ENCODE results near the gene CAMK1. TPM values are rescaled to one million over a fixed set of nuclear protein-coding genes. Genes with fewer than 3 reads are reported as not detected.

Gene CAMK1
- total RNA-seq, 1 donor from 2014 or later: 42.5 TPM

GRCh38 chr3:9747267-9747666, 22.5 kb downstream of the CAMK1 start:
- Histone ChIP-seq H3K4me3 (no peak overlapping the region), H3K4me1 (peaks cover 28% of the 10 kb centered on the region), H3K27ac (no peak overlapping the region), H3K27me3 (no peaks in the 10 kb centered on the region), H3K36me3 (peaks cover 0 to 59% of the 10 kb centered on the region in 2 donors), H3K9me3 (no peaks in the 10 kb centered on the region)
- intact Hi-C loops (cut with DNase I): no loop called here
- DNase-seq (ENCODE audit: extremely low spot score in 2 of 2): no peak
- TF ChIP-seq POLR2AphosphoS5 (IDR thresholded peaks at IDR 0.05; ENCODE audit: insufficient read depth in 1 of 2, low read depth in 1 of 2): no peak
- TF ChIP-seq POLR2A (IDR thresholded peaks at IDR 0.05): no peak
- TF ChIP-seq, protein P1, sequence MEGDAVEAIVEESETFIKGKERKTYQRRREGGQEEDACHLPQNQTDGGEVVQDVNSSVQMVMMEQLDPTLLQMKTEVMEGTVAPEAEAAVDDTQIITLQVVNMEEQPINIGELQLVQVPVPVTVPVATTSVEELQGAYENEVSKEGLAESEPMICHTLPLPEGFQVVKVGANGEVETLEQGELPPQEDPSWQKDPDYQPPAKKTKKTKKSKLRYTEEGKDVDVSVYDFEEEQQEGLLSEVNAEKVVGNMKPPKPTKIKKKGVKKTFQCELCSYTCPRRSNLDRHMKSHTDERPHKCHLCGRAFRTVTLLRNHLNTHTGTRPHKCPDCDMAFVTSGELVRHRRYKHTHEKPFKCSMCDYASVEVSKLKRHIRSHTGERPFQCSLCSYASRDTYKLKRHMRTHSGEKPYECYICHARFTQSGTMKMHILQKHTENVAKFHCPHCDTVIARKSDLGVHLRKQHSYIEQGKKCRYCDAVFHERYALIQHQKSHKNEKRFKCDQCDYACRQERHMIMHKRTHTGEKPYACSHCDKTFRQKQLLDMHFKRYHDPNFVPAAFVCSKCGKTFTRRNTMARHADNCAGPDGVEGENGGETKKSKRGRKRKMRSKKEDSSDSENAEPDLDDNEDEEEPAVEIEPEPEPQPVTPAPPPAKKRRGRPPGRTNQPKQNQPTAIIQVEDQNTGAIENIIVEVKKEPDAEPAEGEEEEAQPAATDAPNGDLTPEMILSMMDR (IDR thresholded peaks at IDR 0.05): no peak

DNA sequence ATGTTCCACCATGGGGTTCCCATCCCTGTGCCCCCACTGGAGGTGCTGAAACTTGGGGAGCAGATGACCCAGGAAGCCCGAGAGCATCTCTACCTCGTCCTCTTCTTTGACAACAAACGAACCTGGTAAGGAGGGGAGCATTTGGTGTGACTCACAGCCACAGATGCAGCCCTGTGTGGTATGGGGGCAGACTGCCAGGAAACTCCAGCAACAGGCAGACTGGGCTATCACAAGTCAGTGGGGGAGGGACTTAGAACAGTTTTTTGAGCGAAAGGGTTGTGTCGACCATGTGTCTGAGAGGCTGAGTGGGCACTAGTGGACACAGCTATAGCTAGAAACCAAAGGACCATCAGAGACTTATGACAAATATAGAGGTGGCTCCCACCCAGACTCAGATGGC, 23.4 kb downstream of the CAMK1 start:
- intact Hi-C loops (cut with DNase I): no loop called here
- H3K9me3 ChIP-seq: no peaks in the 10 kb centered on the region
- H3K27me3 ChIP-seq: no peaks in the 10 kb centered on the region
- TF ChIP-seq POLR2A (IDR thresholded peaks at IDR 0.05) (no peak), POLR2AphosphoS5 (IDR thresholded peaks at IDR 0.05; ENCODE audit: insufficient read depth in 1 of 2, low read depth in 1 of 2) (no peak)
- TF ChIP-seq, protein P1 (IDR thresholded peaks at IDR 0.05): no peak
- H3K27ac ChIP-seq: no peak overlapping the region
- DNase-seq (ENCODE audit: extremely low spot score in 2 of 2): no peak
- H3K36me3 ChIP-seq: peaks cover 0 to 62% of the 10 kb centered on the region in 2 donors
- no peak overlapping the region for H3K4me3 ChIP-seq
- H3K4me1 ChIP-seq: peaks cover 19% of the 10 kb centered on the region

- H3K36me3 ChIP-seq: peaks cover 3 to 70% of the 10 kb centered on the region in 2 donors
- no peak for DNase-seq (ENCODE audit: extremely low spot score in 2 of 2)
Observed at GRCh38 chr3:9745521-9745920, 24.2 kb downstream of the CAMK1 start.

DNA sequence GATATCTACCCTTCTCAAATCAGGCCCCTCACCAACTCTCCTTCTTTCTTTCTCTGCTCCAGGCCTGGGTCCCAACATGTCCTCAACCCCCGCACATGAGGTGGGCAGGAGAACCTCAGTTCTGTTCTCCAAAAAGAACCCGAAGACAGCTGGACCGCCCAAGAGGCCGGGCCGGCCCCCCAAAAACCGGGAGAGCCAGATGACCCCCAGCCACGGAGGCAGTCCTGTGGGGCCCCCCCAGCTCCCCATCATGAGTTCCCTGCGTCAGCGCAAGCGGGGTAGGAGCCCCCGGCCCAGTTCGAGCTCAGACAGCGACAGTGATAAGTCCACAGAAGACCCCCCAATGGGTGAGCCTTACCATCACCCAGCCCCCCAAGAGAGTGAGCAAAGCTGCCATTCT, 25.6 kb downstream of the CAMK1 start:
- no peaks in the 10 kb centered on the region for H3K27me3 ChIP-seq
- H3K4me3 ChIP-seq: no peak overlapping the region
- H3K27ac ChIP-seq: no peak overlapping the region
- H3K36me3 ChIP-seq: peaks cover 7 to 83% of the 10 kb centered on the region in 2 donors
- DNase-seq (ENCODE audit: extremely low spot score in 2 of 2): no peak
- intact Hi-C loops (cut with DNase I): no loop called here
- H3K9me3 ChIP-seq: no peaks in the 10 kb centered on the region
- peaks cover 5% of the 10 kb centered on the region for H3K4me1 ChIP-seq
- TF ChIP-seq, protein P1 (IDR thresholded peaks at IDR 0.05): no peak
- TF ChIP-seq POLR2A (IDR thresholded peaks at IDR 0.05): no peak
- TF ChIP-seq POLR2AphosphoS5 (IDR thresholded peaks at IDR 0.05; ENCODE audit: insufficient read depth in 1 of 2, low read depth in 1 of 2): no peak

More at GRCh38 chr3:9745521-9745920, 24.2 kb downstream of the CAMK1 start:
- Histone ChIP-seq H3K9me3 (no peaks in the 10 kb centered on the region), H3K4me1 (peaks cover 10% of the 10 kb centered on the region), H3K27me3 (no peaks in the 10 kb centered on the region), H3K27ac (no peak overlapping the region), H3K4me3 (no peak overlapping the region)
- intact Hi-C loops (cut with DNase I): no loop called here
- TF ChIP-seq POLR2A (IDR thresholded peaks at IDR 0.05) (no peak), POLR2AphosphoS5 (IDR thresholded peaks at IDR 0.05; ENCODE audit: insufficient read depth in 1 of 2, low read depth in 1 of 2) (no peak)
- TF ChIP-seq, protein P1 (IDR thresholded peaks at IDR 0.05): no peak

- peaks cover 10 to 90% of the 10 kb centered on the region in 2 donors for H3K36me3 ChIP-seq
- H3K27ac ChIP-seq: no peak overlapping the region
- intact Hi-C loops (cut with DNase I): no loop called here
- no peaks in the 10 kb centered on the region for H3K9me3 ChIP-seq
- no peaks in the 10 kb centered on the region for H3K27me3 ChIP-seq
- TF ChIP-seq, protein P1 (IDR thresholded peaks at IDR 0.05): no peak
- TF ChIP-seq POLR2AphosphoS5 (IDR thresholded peaks at IDR 0.05; ENCODE audit: insufficient read depth in 1 of 2, low read depth in 1 of 2) (no peak), POLR2A (IDR thresholded peaks at IDR 0.05) (no peak)
- H3K4me1 ChIP-seq: no peaks in the 10 kb centered on the region
- H3K4me3 ChIP-seq: no peak overlapping the region
- DNase-seq (ENCODE audit: extremely low spot score in 2 of 2): no peak
Observed at GRCh38 chr3:9743548-9743947, 26.2 kb downstream of the CAMK1 start.
